Common myeloid progenitor, CD34-positive (primary cell): Measurements from ENCODE around the gene IL1R1.
A peak's percentile ranks its signal among the peaks of the same experiment; 100 is the strongest.

Source experiments
- CTCF ChIA-PET: fragments of 350-600 bp; sonication (Branson Sonifier 250); formaldehyde crosslinking; loops from one replicate; lab custom pipeline; 2021; ENCODE audit warnings: antibody characterized with exemption; lab: Charles Lee
- POLR2A ChIA-PET: fragments of 350-600 bp; sonication (Branson Sonifier 250); formaldehyde crosslinking; loops from one replicate; lab custom pipeline; 2021; ENCODE audit warnings: antibody characterized with exemption; lab: Charles Lee
- DNase-seq, 3 donors: peaks; one replicate each; pipeline versions ENCODE4 v3.0.0 to v3.0.0-alpha.2; 2013
- H3K27ac ChIP-seq, 2 experiments: 1 replicate in 1 of 2; 2 replicates in 1 of 2; pipeline ENCODE4 v1.7.0; 2013; ENCODE audit warnings: inconsistent platforms in 2 of 2, low read length in 2 of 2, mild to moderate bottlenecking in 2 of 2, low read depth in 1 of 2, moderate library complexity in 1 of 2; ENCODE audit not compliant: severe bottlenecking in 2 of 2, insufficient read depth in 1 of 2, poor library complexity in 1 of 2
- H3K27me3 ChIP-seq, 5 experiments: replicated peaks in 2 of 5; 1 replicate in 3 of 5; 2 replicates in 2 of 5; pipeline versions ENCODE4 v1.6.1 to v1.7.0; 2013; ENCODE audit warnings: low read length in 4 of 5, mild to moderate bottlenecking in 2 of 5, moderate library complexity in 2 of 5, inconsistent platforms in 1 of 5; ENCODE audit not compliant: insufficient read depth in 5 of 5, control insufficient read depth in 4 of 5
- H3K36me3 ChIP-seq, 4 experiments: 1 replicate in 2 of 4; 2 replicates in 2 of 4; pipeline versions ENCODE4 v1.6.1 to v1.7.0; 2013; ENCODE audit warnings: low read length in 3 of 4, control low read depth in 1 of 4, mild to moderate bottlenecking in 1 of 4; ENCODE audit not compliant: control insufficient read depth in 4 of 4, insufficient read depth in 4 of 4
- H3K4me1 ChIP-seq, 4 experiments: 1 replicate in 3 of 4; 2 replicates in 1 of 4; pipeline versions ENCODE4 v1.6.1 to v1.7.1; 2013; ENCODE audit warnings: low read length in 3 of 4, mild to moderate bottlenecking in 3 of 4, control low read depth in 1 of 4, inconsistent platforms in 1 of 4, moderate library complexity in 1 of 4; ENCODE audit not compliant: control insufficient read depth in 4 of 4, insufficient read depth in 4 of 4; ENCODE audit errors: control extremely low read depth in 1 of 4
- H3K4me3 ChIP-seq, 7 experiments: 1 replicate in 4 of 7; 2 replicates in 3 of 7; pipeline versions ENCODE4 v1.5.1 to v1.7.0; 2013; ENCODE audit warnings: mild to moderate bottlenecking in 7 of 7, low read length in 6 of 7, moderate library complexity in 6 of 7, inconsistent platforms in 2 of 7, low read depth in 2 of 7, control low read depth in 1 of 7; ENCODE audit not compliant: insufficient read depth in 4 of 7, control insufficient read depth in 1 of 7; ENCODE audit errors: extremely low read depth in 1 of 7
- H3K9me3 ChIP-seq, 5 experiments: 1 replicate in 4 of 5; 2 replicates in 1 of 5; pipeline versions ENCODE4 v1.6.1 to v1.7.1; 2013; ENCODE audit warnings: low read length in 4 of 5, mild to moderate bottlenecking in 2 of 5, inconsistent platforms in 1 of 5, low read depth in 1 of 5, moderate library complexity in 1 of 5; ENCODE audit not compliant: control insufficient read depth in 4 of 5, insufficient read depth in 2 of 5; ENCODE audit errors: control extremely low read depth in 1 of 5
- WGBS: methylation state at CpG from one replicate; pipeline ENCODE4 v1.1.5; 2013; ENCODE audit not compliant: insufficient coverage; 5-methylcytosine and 5-hydroxymethylcytosine counted together

Gene IL1R1

DNA sequence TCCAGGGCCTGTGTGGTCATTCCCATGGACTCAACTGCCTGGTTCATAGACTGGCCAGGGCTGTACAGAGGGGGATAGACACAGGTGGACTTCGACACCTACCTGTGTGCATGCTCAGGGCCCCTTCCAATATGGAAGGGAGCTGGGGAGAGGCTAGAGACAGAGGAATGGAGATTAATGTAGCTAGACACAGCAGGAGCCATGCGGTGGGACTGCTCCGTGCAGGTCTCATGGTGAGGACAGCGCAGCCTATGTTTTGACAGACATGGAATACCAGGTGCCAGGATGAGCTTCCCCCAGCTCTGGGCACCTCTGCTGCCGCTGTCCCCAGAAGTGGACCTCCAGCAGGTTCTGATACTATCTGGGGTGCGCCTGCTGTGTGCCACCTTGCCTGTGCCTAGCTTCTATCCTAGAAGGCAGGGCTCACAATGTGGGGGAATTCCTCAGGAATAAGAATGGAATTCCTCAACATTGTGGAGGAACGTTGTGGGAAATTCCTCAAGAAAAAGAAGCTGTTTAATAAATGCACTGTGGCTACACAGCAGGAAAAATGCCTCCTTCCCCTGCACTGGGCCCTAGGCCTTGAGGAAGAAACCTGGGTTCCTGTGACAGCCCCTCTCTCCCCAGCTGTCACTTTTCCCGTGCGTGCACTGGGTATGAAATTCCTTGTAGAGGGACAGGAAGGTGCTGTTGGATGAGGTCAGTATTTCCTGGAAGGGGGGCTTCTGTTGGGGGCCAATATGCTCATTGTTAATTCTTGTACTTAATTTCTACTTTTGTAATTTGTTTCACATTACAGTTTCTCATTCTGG is 7.3 kb downstream of the IL1R1 start:
- peaks cover 0 to 3% (median 0%) of the 10 kb centered on the region in 4 experiments for H3K36me3 ChIP-seq
- CTCF ChIA-PET = interaction anchor here (0.9 to 1.7 kb wide), 3 partner anchors 8 to 16 kb away, joined by 3 to 5 read pairs (median 3); no protein-coding TSS in a partner anchor
- H3K9me3 ChIP-seq = peaks cover 9 to 48% (median 28%) of the 10 kb centered on the region in 5 experiments
- POLR2A ChIA-PET = no interaction called here
- no peak overlapping the region for H3K27ac ChIP-seq
- no peaks in the 10 kb centered on the region for H3K27me3 ChIP-seq
- 100% methylated on average over 6 of the region's 9 CpGs for WGBS
- no peak overlapping the region for H3K4me3 ChIP-seq
- DNase-seq = no peak
- H3K4me1 ChIP-seq = no peaks in the 10 kb centered on the region

DNA sequence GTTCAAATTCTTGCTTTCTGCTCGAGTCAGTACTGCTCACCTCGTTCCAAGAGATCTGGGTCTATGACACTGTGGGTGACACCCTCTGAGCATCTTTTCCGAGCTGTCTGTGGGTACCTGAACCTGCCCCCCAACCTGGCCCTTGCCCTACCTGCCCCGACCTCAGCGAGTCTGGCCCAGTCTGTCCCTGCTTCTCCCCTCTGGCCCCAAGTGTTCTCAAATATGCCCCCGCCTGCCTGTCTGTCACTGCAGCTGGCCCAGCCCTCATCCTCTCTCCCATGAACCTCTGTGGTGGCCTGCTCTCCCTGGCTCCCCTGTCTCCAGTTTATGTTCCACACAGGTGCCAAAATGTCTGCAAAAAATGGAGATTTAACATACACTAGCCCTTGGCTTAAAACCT is 11.8 kb downstream of the IL1R1 start:
- Histone ChIP-seq H3K27ac (no peak overlapping the region), H3K9me3 (peaks cover 0 to 8% (median 7%) of the 10 kb centered on the region in 5 experiments), H3K4me1 (no peaks in the 10 kb centered on the region), H3K4me3 (no peak overlapping the region), H3K27me3 (no peaks in the 10 kb centered on the region), H3K36me3 (no peaks in the 10 kb centered on the region)
- ChIA-PET POLR2A (no interaction called here), CTCF (interaction anchor here (1.1 to 1.8 kb wide), 2 partner anchors 10 to 12 kb away, joined by 5 to 6 read pairs; partner anchors contain the start of gene IL1R1)
- 94% methylated on average over 6 of the region's 6 CpGs for WGBS
- no peak for DNase-seq

DNA sequence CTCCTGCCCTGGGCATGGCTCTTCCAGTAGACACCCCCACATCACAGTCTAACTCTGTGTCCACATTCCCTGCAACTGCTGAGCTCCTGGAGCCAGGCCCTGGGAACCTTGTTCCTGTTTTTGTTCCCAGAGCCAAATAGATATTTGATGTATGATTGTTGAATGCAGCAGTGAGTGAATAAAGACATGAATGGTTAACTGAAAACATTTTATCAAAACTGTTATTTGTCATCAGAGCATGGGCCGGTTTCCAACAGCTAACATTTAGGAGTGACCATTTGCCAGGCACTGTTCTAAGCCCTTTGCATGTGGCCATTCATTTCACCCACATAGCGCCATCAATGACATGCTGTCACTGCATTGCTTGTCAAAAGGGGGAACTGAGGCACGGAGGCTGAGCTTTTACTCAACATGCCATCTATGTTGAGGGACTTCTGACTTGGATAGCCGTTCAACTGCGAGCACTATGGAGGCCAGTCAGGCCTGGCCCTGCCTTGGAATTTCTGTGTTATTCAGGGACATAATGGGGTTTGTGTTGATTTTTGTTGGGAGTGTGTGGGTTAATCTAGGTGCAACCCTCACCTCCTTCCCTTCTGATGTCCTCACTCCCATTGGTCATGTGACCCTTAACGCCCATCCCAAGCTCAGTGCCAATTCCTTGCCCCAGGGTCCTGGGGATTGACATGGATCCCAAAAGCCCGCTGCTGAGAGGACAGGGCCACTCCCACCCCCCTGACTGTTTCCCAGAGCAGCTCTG is 12.6 kb downstream of the IL1R1 start:
- Histone ChIP-seq H3K27ac (no peak overlapping the region), H3K9me3 (peaks cover 0 to 3% (median 1%) of the 10 kb centered on the region in 5 experiments), H3K27me3 (no peaks in the 10 kb centered on the region), H3K4me3 (no peak overlapping the region), H3K36me3 (no peaks in the 10 kb centered on the region), H3K4me1 (no peaks in the 10 kb centered on the region)
- 100% methylated on average over 3 of the region's 7 CpGs for WGBS
- ChIA-PET CTCF (interaction anchor here (1.1 to 3.1 kb wide), 3 partner anchors 12 to 13 kb away, joined by 4 to 17 read pairs (median 5); partner anchors contain the start of gene IL1R1), POLR2A (no interaction called here)
- DNase-seq = no peak

DNA sequence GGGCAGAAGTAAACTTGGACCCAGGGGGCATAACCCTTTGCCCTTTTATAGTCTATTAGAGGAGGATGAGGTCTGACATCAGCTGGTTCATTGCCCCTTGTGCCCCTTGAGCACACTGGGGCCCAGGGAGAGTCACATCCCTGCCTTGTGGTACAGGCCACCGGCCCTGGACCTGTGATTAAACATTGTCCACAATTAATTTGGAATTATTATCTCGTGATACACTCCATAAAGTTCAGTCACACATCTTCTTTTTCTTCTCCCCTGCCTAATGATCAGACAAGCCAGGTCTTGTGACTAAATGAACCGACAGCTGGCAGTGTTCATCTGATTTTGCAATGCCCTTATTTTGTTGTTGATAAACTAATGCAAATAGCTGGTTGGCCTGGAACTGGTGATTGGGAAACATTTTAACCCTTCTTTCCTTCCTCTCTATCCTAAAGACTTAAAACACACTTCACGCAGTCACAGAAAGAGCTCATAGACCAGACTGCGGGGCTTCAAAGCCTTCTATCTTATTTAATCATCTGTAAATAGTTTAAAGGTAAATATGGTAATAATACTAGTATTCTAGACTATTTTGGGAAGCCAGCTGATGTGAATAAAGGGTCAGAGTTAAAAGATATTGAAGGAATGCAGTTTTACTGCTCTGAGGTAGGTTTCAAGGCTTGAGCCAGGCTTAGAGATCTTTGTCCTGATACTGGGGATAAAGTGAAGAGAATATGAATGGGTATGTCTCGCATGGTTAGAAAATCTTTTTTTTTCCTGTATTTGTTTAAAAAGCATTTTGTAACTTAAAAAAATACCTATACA is 13.4 kb downstream of the IL1R1 start:
- Histone ChIP-seq H3K9me3 (peaks cover 0 to 1% (median 0%) of the 10 kb centered on the region in 5 experiments), H3K27me3 (no peaks in the 10 kb centered on the region), H3K4me3 (no peak overlapping the region), H3K27ac (no peak overlapping the region), H3K36me3 (no peaks in the 10 kb centered on the region), H3K4me1 (no peaks in the 10 kb centered on the region)
- DNase-seq = peak in 2 of 3 donors; percentile 10 to 24
- CTCF ChIA-PET = interaction anchor here (1.3 to 3.1 kb wide), 2 partner anchors 12 to 14 kb away, joined by 4 to 17 read pairs; no protein-coding TSS in a partner anchor
- POLR2A ChIA-PET = no interaction called here
- WGBS = 100% methylated on average over 2 of the region's 6 CpGs

DNA sequence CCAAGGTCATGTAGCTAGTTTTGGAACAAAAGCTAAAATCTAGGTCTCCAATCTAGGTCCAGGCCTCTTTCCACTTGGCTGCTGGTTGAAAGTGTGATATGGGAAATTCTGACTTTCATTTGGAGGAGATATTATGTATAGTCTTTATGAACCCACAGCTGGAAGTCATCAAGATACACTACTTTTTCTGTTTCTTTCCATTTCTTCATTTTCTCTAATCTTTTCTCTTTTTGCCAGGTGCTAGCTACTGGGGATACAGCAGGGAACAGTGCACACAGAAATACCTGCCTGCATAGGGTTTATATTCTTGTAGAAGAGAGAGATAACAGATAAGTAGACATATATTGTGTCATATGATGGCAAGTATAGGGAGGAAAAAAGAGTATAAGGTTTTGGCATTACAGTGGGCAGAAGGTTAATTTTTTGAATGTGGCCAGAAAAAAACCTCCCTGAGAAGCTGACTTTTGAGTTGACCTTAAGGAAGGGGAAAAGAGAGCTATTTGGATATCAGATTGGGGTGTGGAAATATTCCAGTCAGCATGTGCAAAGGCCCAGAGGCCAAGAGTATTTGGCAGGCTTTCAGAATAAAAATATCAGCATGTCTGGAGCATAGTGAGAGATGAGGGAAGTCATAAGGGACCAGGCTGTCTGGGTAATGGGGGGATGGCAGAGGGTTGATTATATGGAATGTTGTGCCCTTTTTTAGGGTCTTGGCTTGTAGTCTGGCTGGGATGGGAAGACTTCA is 15.6 kb downstream of the IL1R1 start:
- Histone ChIP-seq H3K9me3 (peaks cover 0 to 1% (median 0%) of the 10 kb centered on the region in 5 experiments), H3K4me1 (no peaks in the 10 kb centered on the region), H3K27ac (no peak overlapping the region), H3K27me3 (no peaks in the 10 kb centered on the region), H3K36me3 (no peaks in the 10 kb centered on the region), H3K4me3 (no peak overlapping the region)
- CTCF ChIA-PET = interaction anchor here (0.7 to 3.1 kb wide), 3 partner anchors 9 to 138 kb away, joined by 3 to 17 read pairs (median 7); no protein-coding TSS in a partner anchor
- no peak for DNase-seq
- POLR2A ChIA-PET = no interaction called here

GRCh38 chr2:102159295-102159694 is 16.7 kb downstream of the IL1R1 start:
- POLR2A ChIA-PET = no interaction called here
- Histone ChIP-seq H3K27me3 (no peaks in the 10 kb centered on the region), H3K9me3 (peaks cover 0 to 1% (median 0%) of the 10 kb centered on the region in 5 experiments), H3K36me3 (no peaks in the 10 kb centered on the region), H3K4me3 (no peak overlapping the region), H3K27ac (no peak overlapping the region), H3K4me1 (no peaks in the 10 kb centered on the region)
- peak in 2 of 3 donors; percentile 1 to 22 for DNase-seq
- CTCF ChIA-PET = interaction anchor here (1.0 to 1.5 kb wide), 3 partner anchors 17 to 153 kb away, joined by 3 to 4 read pairs (median 4); partner anchors contain the start of gene IL1R1
- 86% methylated on average over 1 of the region's 1 CpG for WGBS
